ENCODE data around the gene GALR3.

Gene GALR3

GRCh38 chr22:37824674-37825641, 1.8 kb downstream of the GALR3 start:
- peak; percentile 67 for DNase-seq

- DNase-seq, result no peak
Observed at GRCh38 chr22:37827056-37827455, 3.9 kb downstream of the GALR3 start.

DNA sequence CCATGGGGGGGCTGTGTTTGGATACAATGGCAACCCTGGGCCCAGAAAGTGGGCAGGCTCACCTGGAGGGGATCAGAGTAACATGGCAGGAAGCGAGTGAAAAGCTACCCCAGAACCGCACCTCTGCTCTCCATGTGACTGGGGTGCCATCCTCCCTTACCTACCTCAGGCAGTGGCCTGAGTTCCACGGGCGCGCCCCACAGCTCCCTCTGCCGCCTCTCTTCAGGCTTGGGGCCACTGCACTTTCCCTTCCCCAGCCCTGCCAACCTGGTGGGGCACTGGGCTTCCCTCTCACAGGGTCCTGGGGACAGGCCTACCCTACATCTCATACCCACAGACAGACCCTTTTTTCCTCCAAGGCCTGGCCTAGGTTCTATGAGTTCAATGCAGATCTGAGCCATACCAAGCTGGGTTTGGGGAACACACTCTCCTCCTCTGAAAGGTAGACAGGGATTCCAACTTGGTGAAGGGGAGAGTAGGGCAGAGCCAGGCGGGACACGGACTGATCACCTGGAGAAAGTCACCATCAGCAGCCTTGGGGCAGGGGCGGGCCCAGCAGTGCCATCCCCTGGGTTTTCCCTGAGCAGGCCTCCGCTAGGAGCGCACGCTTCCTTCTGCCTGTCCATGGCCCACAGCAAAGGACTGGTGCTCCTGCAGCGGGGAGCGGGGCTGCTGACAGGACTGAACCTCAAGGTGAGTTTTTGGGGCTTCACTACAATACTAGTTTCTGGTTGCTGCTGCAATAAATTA, 7.1 kb downstream of the GALR3 start:
- DNase-seq, result no peak

GRCh38 chr22:37831472-37831871, 8.3 kb downstream of the GALR3 start:
- no peak for DNase-seq

DNA sequence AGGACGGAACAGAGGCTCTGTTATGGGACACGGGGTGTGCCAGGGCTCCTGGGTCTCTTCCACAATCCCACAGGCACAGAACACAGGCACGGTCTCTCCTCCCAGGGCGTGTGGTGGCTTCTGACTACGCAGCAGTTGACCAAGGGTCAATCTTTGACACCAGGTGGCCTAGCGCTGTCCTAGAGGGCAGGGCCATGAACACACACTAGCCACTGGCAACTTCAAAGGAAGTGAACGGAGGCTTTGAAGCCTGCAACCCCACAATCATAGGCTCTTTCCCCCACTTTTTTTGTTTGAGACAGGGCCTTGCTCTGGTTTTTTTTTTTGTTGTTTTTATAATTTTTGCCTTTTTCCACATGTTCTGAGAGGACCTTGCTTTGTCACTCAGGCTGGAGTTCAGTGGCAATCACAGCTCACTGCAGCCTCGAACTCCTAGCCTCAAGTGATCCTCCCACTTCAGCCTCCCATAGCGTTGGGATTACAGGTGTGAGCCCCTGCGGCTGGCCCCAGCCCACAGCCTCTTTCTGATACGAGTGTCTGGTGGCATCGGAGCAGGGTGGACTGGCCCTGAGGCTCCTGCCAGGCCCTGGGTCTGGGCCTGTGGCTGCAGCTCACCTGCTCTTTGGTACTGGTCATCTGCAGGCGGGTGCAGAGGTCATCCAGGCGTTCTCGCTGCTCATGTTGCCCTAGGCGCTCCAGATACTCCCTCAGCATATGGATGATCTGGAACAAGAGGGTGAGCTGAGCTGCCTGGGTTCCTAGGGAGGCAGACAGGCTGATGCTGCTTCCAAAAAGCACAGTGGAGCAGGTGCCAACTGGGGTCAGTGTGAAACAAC, 9.1 kb downstream of the GALR3 start:
- DNase-seq, result no peak

DNA sequence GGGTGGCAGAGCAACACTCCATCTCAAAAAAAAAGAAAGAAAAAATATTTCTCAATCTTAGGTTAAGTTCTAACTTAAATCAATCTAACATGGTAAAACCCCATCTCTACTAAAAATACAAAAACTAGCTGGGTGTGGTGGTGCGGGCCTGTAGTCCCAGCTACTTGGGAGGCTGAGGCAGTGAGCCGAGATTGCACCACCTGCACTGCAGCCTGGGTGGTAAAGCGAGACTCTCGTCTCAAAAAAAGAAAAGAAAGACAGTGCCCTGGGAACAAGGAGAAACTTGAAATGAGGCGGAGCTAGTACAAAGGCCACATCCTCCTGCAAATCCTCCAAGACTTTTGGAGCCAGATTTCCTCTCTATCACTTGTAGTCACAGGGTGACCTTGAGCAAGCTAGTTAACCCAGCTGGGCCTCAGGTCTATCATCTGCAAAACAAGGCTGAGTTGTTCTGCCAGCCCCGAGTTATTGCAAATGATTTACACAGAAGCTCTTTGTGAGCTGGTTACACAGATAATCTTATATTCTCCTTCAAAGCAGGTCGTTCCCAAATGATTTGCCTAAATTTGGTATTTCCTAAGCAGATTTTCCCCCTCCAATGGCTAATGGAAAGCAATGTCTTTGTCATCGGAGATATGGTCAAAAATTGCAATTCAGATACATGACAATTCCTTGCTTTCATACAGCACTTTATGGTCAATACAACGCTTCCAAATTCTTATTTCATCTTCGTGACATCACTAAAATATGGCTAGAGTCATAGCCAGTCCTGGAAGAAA, 19.0 kb downstream of the GALR3 start:
- no peak for DNase-seq

DNA sequence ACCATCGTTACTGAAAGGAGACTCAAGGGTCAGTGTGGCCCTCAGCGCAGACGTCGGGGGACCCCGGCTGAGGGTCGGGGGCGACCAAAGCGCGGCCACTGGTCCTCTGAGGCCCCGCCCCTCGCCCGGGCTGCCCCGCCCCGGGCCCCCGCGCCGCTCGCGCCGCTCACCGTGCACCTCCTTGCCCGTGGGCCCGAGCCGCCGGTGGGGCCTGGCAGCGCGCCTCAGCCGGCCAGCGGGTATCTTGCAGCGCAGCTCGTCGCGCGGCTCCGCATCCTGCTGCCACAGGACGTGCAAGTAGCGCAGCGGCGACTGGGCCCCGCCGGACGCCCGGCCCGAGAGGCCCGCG, 20.5 kb downstream of the GALR3 start:
- no peak for DNase-seq

- no peak for DNase-seq
Observed at GRCh38 chr22:37844904-37845329, 21.7 kb downstream of the GALR3 start.

- no peak for DNase-seq
Observed at GRCh38 chr22:37846433-37846832, 23.3 kb downstream of the GALR3 start.

DNA sequence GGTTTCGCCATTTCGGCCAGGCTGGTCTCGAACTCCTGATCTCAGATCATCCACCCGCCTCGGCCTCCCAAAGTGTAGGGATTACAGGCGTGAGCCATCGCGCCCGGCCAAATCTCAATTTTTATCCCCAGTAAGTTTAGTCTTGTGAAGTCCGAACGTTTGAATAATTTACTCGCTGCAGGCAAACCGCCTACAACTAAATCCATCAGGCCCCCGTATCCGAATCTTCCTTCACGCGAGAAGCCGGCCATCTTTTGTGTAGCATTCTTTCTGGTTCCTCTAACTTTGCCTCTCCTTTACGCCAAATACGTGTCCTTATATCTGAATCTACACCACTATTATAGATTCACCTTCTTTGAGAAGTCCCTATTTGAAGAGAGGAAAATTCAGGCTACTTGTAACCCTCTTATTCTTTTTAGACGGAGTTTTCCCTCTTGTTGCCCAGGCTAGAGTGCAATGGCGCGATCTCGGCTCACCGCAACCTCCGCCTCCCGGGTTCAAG, 25.5 kb downstream of the GALR3 start:
- no peak for DNase-seq

- peak; percentile 96 for DNase-seq
Observed at GRCh38 chr22:37849089-37849751, 26.0 kb downstream of the GALR3 start, which contains the start of gene EIF3L. Gene EIF3L, plus strand, starts transcription at chr22:37849419. Its CDS starts 31 bp downstream, at chr22:37849450.

GRCh38 chr22:37850801-37851200, 27.6 kb downstream of the GALR3 start:
- DNase-seq, result no peak

- DNase-seq, result no peak
Observed at GRCh38 chr22:37852418-37852817, 29.2 kb downstream of the GALR3 start.

DNA sequence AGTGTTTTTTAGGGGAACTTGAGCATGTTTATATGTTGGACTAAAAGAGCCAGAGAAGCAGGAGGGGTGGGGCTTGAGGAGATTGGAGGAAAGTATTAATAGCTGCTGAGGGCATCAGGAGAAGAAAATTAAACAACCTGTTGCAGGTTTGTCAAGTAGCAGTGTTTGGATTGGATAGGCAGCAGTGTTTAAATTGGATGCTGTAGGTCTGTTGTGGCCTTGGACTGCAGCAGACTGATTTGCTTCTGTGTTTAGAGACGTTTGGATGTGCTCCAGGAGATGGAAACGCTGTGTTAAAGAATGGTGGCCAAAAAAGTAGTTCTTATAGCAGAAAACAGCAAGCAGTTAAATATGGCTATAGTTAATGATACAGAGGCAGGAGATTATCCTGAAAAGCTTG, 31.8 kb downstream of the GALR3 start:
- no peak for DNase-seq

DNA sequence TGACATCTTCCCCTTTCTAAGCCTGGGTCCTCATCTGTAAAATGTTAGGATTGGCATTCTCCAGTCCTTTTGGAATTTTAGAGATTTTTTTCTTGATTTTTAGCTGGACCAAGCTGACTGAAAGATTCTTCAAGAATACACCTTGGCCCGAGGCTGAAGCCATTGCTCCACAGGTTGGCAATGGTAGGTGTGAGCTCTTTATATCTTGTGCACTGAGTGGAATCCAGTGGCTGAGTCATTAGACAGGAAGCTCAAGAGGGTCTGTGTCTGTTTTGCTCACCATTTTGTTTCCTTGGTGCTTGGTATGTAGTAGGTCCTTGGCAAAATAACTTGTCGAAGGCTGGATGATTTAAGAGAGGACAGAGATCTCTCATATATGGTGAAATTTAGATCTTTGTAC, 32.3 kb downstream of the GALR3 start:
- no peak for DNase-seq

- no peak for DNase-seq
Observed at GRCh38 chr22:37860796-37861421, 37.7 kb downstream of the GALR3 start.

DNA sequence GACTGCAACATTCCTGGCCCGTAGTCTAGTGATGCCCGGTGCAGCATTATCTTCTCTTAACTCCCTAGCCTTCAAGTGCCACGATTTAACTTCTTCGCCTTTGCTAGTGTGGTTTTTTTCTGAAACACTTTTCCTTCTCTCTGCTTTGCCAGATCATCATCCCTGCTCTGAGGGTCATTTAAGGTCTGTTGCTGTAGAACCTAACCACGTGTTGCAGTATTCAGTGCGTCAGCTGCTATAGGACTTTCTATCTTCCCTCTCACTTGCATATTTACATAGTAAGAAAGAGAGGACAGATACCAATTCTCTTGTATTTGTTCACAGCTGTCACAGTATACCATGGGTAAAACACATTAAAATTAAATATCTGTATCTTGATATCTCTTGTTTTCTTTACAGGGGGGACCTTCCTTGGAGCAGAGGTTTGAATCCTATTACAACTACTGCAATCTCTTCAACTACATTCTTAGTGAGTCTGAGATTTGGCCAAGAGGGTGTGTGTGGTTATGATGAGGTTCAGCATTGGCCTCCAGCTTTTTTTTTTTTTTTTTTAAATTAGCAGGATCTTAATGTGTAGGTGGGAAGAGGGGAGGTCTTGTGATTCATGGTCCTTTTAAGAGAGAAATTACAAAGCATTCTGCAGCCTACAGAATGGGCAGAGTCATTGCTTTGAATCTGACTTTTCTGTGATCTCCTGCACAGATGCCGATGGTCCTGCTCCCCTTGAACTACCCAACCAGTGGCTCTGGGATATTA, 39.6 kb downstream of the GALR3 start:
- no peak for DNase-seq

DNA sequence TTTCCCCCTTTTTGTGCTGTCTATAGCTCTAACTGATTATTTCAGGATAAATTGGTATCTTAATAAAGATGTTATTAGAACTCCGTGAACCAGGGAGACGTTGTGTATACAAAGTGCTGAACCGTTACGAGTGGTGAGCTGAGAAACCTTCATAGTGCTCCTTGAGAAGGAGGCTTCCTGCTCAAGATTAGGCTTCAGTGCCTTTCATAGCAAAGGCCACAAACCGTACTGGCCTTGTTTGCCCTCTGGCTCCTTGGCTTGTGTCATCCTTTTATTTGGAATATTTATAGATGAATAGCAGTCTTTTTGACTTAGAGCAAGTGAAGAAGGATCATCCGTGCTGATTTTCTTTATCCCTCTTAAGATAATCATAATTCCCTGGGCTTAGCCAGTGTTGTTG, 42.3 kb downstream of the GALR3 start:
- no peak for DNase-seq

GRCh38 chr22:37870273-37870672, 47.1 kb downstream of the GALR3 start:
- DNase-seq, result no peak

Data from islet precursor cell (in vitro differentiated cells).